Hematopoietic multipotent progenitor cell treated with erythropoietin and hydrocortisone succinate and interleukin-3 and kit ligand, for 17 days (in vitro differentiated cells): ENCODE data around the gene ATP2C2.

Source experiments
- DNase-seq: peaks from one replicate; pipeline ENCODE4 v3.0.0-alpha.2; 2015; ENCODE audit warnings: low spot score

The ATP2C2 gene

DNA sequence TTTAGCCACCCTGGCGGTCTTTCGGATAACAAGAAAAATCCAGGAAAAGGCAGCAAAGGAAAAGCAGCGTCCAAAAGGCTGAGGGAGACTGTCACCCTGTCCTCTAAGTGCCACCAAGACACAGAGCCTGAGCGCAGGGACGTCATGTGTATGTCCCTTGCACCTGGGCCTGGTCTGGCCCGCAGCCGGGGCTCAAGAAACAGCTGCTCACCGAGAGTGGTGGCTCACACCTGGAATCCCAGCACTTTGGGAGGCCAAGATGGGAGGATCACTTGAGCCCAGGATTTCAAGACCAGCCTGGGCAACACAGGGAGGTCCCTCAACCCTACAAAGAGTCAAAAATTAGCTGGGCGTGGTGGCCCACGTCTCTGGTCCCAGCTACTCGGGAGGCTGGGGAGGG is 145.3 kb downstream of the ATP2C2 start:
- DNase-seq, result no peak
